ENCODE results near the gene HACD3. TPM values are rescaled to one million over a fixed set of nuclear protein-coding genes. Genes with fewer than 3 reads are reported as not detected.

Gene HACD3
- total RNA-seq, 1 donor from 2014 or later = 41.2 TPM

DNA sequence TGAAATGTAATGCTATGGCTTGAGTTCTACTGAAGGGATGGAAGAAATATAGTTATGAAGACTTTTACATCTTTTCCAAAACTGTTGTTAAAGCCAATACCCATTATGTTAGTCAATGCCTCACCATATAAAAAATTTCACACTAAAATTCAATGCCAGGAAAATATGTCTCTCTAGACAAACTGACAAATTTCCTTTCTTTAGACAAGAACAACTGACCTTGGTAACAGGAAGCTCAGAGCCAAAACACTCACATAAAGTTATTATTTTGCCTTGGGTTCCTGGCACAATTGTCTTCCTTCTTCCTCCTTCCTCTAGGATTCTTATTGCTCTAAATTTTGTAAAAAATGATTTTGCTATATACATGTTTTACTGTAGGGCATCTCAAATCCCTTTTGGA is 54.0 kb downstream of the HACD3 start:
- Histone ChIP-seq H3K4me1 (ENCODE audit: control insufficient read depth in 3 of 3, insufficient read depth in 3 of 3, low read length in 3 of 3) (no peaks in the 10 kb centered on the region), H3K27me3 (ENCODE audit: control insufficient read depth in 3 of 3, insufficient read depth in 3 of 3, low read length in 3 of 3) (no peaks in the 10 kb centered on the region), H3K36me3 (ENCODE audit: control insufficient read depth in 3 of 3, insufficient read depth in 3 of 3, low read length in 3 of 3) (peaks cover 16 to 60% (median 54%) of the 10 kb centered on the region in 3 donors), H3K9me3 (ENCODE audit: control insufficient read depth in 3 of 3, low read length in 3 of 3) (no peaks in the 10 kb centered on the region), H3K9ac (ENCODE audit: low read depth in 1 of 3, low read length in 3 of 3) (no peak overlapping the region), H3K4me3 (ENCODE audit: low read length in 3 of 3) (no peak overlapping the region), H3K27ac (ENCODE audit: low read depth, low read length) (no peak overlapping the region)

- Histone ChIP-seq H3K9ac (ENCODE audit: low read depth in 1 of 3, low read length in 3 of 3) (no peak overlapping the region), H3K27ac (ENCODE audit: low read depth, low read length) (no peak overlapping the region), H3K27me3 (ENCODE audit: control insufficient read depth in 3 of 3, insufficient read depth in 3 of 3, low read length in 3 of 3) (no peaks in the 10 kb centered on the region), H3K36me3 (ENCODE audit: control insufficient read depth in 3 of 3, insufficient read depth in 3 of 3, low read length in 3 of 3) (peaks cover 26 to 63% (median 55%) of the 10 kb centered on the region in 3 donors), H3K4me3 (ENCODE audit: low read length in 3 of 3) (no peak overlapping the region), H3K4me1 (ENCODE audit: control insufficient read depth in 3 of 3, insufficient read depth in 3 of 3, low read length in 3 of 3) (no peaks in the 10 kb centered on the region), H3K9me3 (ENCODE audit: control insufficient read depth in 3 of 3, low read length in 3 of 3) (no peaks in the 10 kb centered on the region)
Observed at GRCh38 chr15:65587094-65587493, 56.8 kb downstream of the HACD3 start.

- Histone ChIP-seq H3K36me3 (ENCODE audit: control insufficient read depth in 3 of 3, insufficient read depth in 3 of 3, low read length in 3 of 3) (peaks cover 44 to 73% (median 61%) of the 10 kb centered on the region in 3 donors), H3K27me3 (ENCODE audit: control insufficient read depth in 3 of 3, insufficient read depth in 3 of 3, low read length in 3 of 3) (no peaks in the 10 kb centered on the region), H3K9ac (ENCODE audit: low read depth in 1 of 3, low read length in 3 of 3) (no peak overlapping the region), H3K27ac (ENCODE audit: low read depth, low read length) (no peak overlapping the region), H3K4me3 (ENCODE audit: low read length in 3 of 3) (no peak overlapping the region), H3K4me1 (ENCODE audit: control insufficient read depth in 3 of 3, insufficient read depth in 3 of 3, low read length in 3 of 3) (no peaks in the 10 kb centered on the region), H3K9me3 (ENCODE audit: control insufficient read depth in 3 of 3, low read length in 3 of 3) (no peaks in the 10 kb centered on the region)
Observed at GRCh38 chr15:65595960-65596359, 65.7 kb downstream of the HACD3 start.

- Histone ChIP-seq H3K4me1 (ENCODE audit: control insufficient read depth in 3 of 3, insufficient read depth in 3 of 3, low read length in 3 of 3) (no peaks in the 10 kb centered on the region), H3K9me3 (ENCODE audit: control insufficient read depth in 3 of 3, low read length in 3 of 3) (no peaks in the 10 kb centered on the region), H3K36me3 (ENCODE audit: control insufficient read depth in 3 of 3, insufficient read depth in 3 of 3, low read length in 3 of 3) (peaks cover 26 to 48% (median 48%) of the 10 kb centered on the region in 3 donors), H3K9ac (ENCODE audit: low read depth in 1 of 3, low read length in 3 of 3) (no peak overlapping the region), H3K27me3 (ENCODE audit: control insufficient read depth in 3 of 3, insufficient read depth in 3 of 3, low read length in 3 of 3) (no peaks in the 10 kb centered on the region), H3K4me3 (ENCODE audit: low read length in 3 of 3) (no peak overlapping the region), H3K27ac (ENCODE audit: low read depth, low read length) (no peak overlapping the region)
Observed at GRCh38 chr15:65598468-65598867, 68.2 kb downstream of the HACD3 start.

GRCh38 chr15:65599677-65600076 is 69.4 kb downstream of the HACD3 start:
- no peak overlapping the region for H3K9ac ChIP-seq (ENCODE audit: low read depth in 1 of 3, low read length in 3 of 3)
- H3K9me3 ChIP-seq (ENCODE audit: control insufficient read depth in 3 of 3, low read length in 3 of 3) = no peaks in the 10 kb centered on the region
- peaks cover 30 to 54% (median 42%) of the 10 kb centered on the region in 3 donors for H3K36me3 ChIP-seq (ENCODE audit: control insufficient read depth in 3 of 3, insufficient read depth in 3 of 3, low read length in 3 of 3)
- no peak overlapping the region for H3K4me3 ChIP-seq (ENCODE audit: low read length in 3 of 3)
- no peak overlapping the region for H3K27ac ChIP-seq (ENCODE audit: low read depth, low read length)
- H3K4me1 ChIP-seq (ENCODE audit: control insufficient read depth in 3 of 3, insufficient read depth in 3 of 3, low read length in 3 of 3) = no peaks in the 10 kb centered on the region
- no peaks in the 10 kb centered on the region for H3K27me3 ChIP-seq (ENCODE audit: control insufficient read depth in 3 of 3, insufficient read depth in 3 of 3, low read length in 3 of 3)

DNA sequence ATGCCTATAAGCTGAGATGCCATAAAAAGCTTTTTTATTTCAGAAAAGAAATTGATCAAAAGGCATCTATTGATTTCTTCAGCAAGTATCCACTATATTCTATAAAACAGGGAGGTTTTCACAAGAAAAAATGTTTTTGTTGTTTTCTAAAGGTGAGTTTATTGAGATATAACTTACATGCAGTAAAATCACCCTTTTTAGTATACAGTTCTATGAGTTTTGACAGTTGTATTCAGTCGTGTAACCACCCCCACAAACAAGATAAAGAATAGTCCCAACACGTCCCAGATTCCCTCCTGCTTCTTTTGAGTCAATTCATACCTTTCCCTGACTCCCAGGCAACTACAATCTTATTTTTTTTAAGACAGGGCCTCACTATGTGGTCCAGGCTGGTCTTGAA is 72.9 kb downstream of the HACD3 start:
- no peaks in the 10 kb centered on the region for H3K27me3 ChIP-seq (ENCODE audit: control insufficient read depth in 3 of 3, insufficient read depth in 3 of 3, low read length in 3 of 3)
- no peak overlapping the region for H3K4me3 ChIP-seq (ENCODE audit: low read length in 3 of 3)
- H3K9ac ChIP-seq (ENCODE audit: low read depth in 1 of 3, low read length in 3 of 3) = no peak overlapping the region
- peaks cover 17 to 38% (median 24%) of the 10 kb centered on the region in 3 donors for H3K36me3 ChIP-seq (ENCODE audit: control insufficient read depth in 3 of 3, insufficient read depth in 3 of 3, low read length in 3 of 3)
- no peaks in the 10 kb centered on the region for H3K9me3 ChIP-seq (ENCODE audit: control insufficient read depth in 3 of 3, low read length in 3 of 3)
- no peak overlapping the region for H3K27ac ChIP-seq (ENCODE audit: low read depth, low read length)
- no peaks in the 10 kb centered on the region for H3K4me1 ChIP-seq (ENCODE audit: control insufficient read depth in 3 of 3, insufficient read depth in 3 of 3, low read length in 3 of 3)

GRCh38 chr15:65603559-65603958 is 73.3 kb downstream of the HACD3 start:
- Histone ChIP-seq H3K9me3 (ENCODE audit: control insufficient read depth in 3 of 3, low read length in 3 of 3) (no peaks in the 10 kb centered on the region), H3K4me1 (ENCODE audit: control insufficient read depth in 3 of 3, insufficient read depth in 3 of 3, low read length in 3 of 3) (peaks cover 0 to 2% (median 0%) of the 10 kb centered on the region in 3 donors), H3K9ac (ENCODE audit: low read depth in 1 of 3, low read length in 3 of 3) (no peak overlapping the region), H3K27me3 (ENCODE audit: control insufficient read depth in 3 of 3, insufficient read depth in 3 of 3, low read length in 3 of 3) (no peaks in the 10 kb centered on the region), H3K36me3 (ENCODE audit: control insufficient read depth in 3 of 3, insufficient read depth in 3 of 3, low read length in 3 of 3) (peaks cover 13 to 35% (median 21%) of the 10 kb centered on the region in 3 donors), H3K4me3 (ENCODE audit: low read length in 3 of 3) (no peak overlapping the region), H3K27ac (ENCODE audit: low read depth, low read length) (no peak overlapping the region)

- H3K9me3 ChIP-seq (ENCODE audit: control insufficient read depth in 3 of 3, low read length in 3 of 3) = no peaks in the 10 kb centered on the region
- peak within 1 kb of the TSS; percentile 98 to 100 (median 98) for H3K9ac ChIP-seq (ENCODE audit: low read depth in 1 of 3, low read length in 3 of 3)
- peak within 1 kb of the TSS; percentile 90 for H3K27ac ChIP-seq (ENCODE audit: low read depth, low read length)
Observed at GRCh38 chr15:65610871-65611718, 80.8 kb downstream of the HACD3 start, which contains the start of gene INTS14. TSS of gene INTS14 (minus strand) at chr15:65611131. CDS start at chr15:65607380, 3,751 bp downstream.

GRCh38 chr15:65611888-65612615 is 81.8 kb downstream of the HACD3 start:
- H3K4me1 ChIP-seq (ENCODE audit: control insufficient read depth in 3 of 3, insufficient read depth in 3 of 3, low read length in 3 of 3) = peaks cover 24 to 28% (median 25%) of the 10 kb centered on the region in 3 donors
- peaks cover 0 to 2% (median 2%) of the 10 kb centered on the region in 3 donors for H3K36me3 ChIP-seq (ENCODE audit: control insufficient read depth in 3 of 3, insufficient read depth in 3 of 3, low read length in 3 of 3)
- H3K4me3 ChIP-seq (ENCODE audit: low read length in 3 of 3) = peak overlapping the region; percentile 74 to 96 (median 91)
- peak overlapping the region; percentile 97 to 98 (median 98) for H3K9ac ChIP-seq (ENCODE audit: low read depth in 1 of 3, low read length in 3 of 3)
- no peaks in the 10 kb centered on the region for H3K9me3 ChIP-seq (ENCODE audit: control insufficient read depth in 3 of 3, low read length in 3 of 3)
- H3K27ac ChIP-seq (ENCODE audit: low read depth, low read length) = peak overlapping the region; percentile 90
- H3K27me3 ChIP-seq (ENCODE audit: control insufficient read depth in 3 of 3, insufficient read depth in 3 of 3, low read length in 3 of 3) = no peaks in the 10 kb centered on the region

More at GRCh38 chr15:65610871-65611718, 80.8 kb downstream of the HACD3 start, which contains the start of gene INTS14:
- H3K4me1 ChIP-seq (ENCODE audit: control insufficient read depth in 3 of 3, insufficient read depth in 3 of 3, low read length in 3 of 3) = peaks cover 24 to 28% (median 25%) of the 10 kb centered on the region in 3 donors
- no peaks in the 10 kb centered on the region for H3K27me3 ChIP-seq (ENCODE audit: control insufficient read depth in 3 of 3, insufficient read depth in 3 of 3, low read length in 3 of 3)
- H3K4me3 ChIP-seq (ENCODE audit: low read length in 3 of 3) = peak within 1 kb of the TSS; percentile 74 to 96 (median 91)
- peaks cover 0 to 7% (median 4%) of the 10 kb centered on the region in 3 donors for H3K36me3 ChIP-seq (ENCODE audit: control insufficient read depth in 3 of 3, insufficient read depth in 3 of 3, low read length in 3 of 3)

- no peaks in the 10 kb centered on the region for H3K36me3 ChIP-seq (ENCODE audit: control insufficient read depth in 3 of 3, insufficient read depth in 3 of 3, low read length in 3 of 3)
- no peaks in the 10 kb centered on the region for H3K27me3 ChIP-seq (ENCODE audit: control insufficient read depth in 3 of 3, insufficient read depth in 3 of 3, low read length in 3 of 3)
- H3K4me3 ChIP-seq (ENCODE audit: low read length in 3 of 3) = no peak overlapping the region
- peaks cover 24 to 28% (median 25%) of the 10 kb centered on the region in 3 donors for H3K4me1 ChIP-seq (ENCODE audit: control insufficient read depth in 3 of 3, insufficient read depth in 3 of 3, low read length in 3 of 3)
- H3K27ac ChIP-seq (ENCODE audit: low read depth, low read length) = peak overlapping the region; percentile 90
- H3K9ac ChIP-seq (ENCODE audit: low read depth in 1 of 3, low read length in 3 of 3) = peak overlapping the region in 1 of 3 donors; percentile 98
- H3K9me3 ChIP-seq (ENCODE audit: control insufficient read depth in 3 of 3, low read length in 3 of 3) = no peaks in the 10 kb centered on the region
Observed at GRCh38 chr15:65612616-65612946, 82.3 kb downstream of the HACD3 start.
